ENCODE data around the gene TOR1AIP1. TPM values are rescaled to one million over a fixed set of nuclear protein-coding genes. Genes with fewer than 3 reads are reported as not detected.
"Not testable (repeated sequence)": the region's sequence is repeated elsewhere in the genome, so short reads cannot be mapped to it uniquely, and the experiment has no call there.

TOR1AIP1 gene
- total and polyA plus RNA-seq, 4 donors, result 20.4 to 94.7 (median 32.8) TPM

- no peak for TF ChIP-seq CTCF (IDR thresholded peaks at IDR 0.05; ENCODE audit: control extremely low read depth, extremely low read depth)
- H3K27ac ChIP-seq (ENCODE audit: low read depth in 1 of 2, low read length in 1 of 2), result no peak overlapping the region
- H3K4me1 ChIP-seq (ENCODE audit: control insufficient read depth in 5 of 5, insufficient read depth in 5 of 5, low read length in 5 of 5), result peaks cover 0 to 31% (median 5%) of the 10 kb centered on the region in 5 donors
- DNase-seq, result peak in 1 of 3 donors; percentile 18
- ATAC-seq (ENCODE audit: insufficient read depth, low FRiP score), result no peak
- H3K27me3 ChIP-seq (ENCODE audit: control insufficient read depth in 3 of 3, insufficient read depth in 3 of 3, low read length in 2 of 3), result no peaks in the 10 kb centered on the region
- peak overlapping the region; percentile 93 to 94 for H3K9ac ChIP-seq (ENCODE audit: insufficient read depth in 1 of 2, low read length in 2 of 2)
- peaks cover 0 to 6% (median 0%) of the 10 kb centered on the region in 4 donors for H3K36me3 ChIP-seq (ENCODE audit: control insufficient read depth in 4 of 4, insufficient read depth in 4 of 4, low read length in 4 of 4)
- H3K9me3 ChIP-seq (ENCODE audit: control insufficient read depth in 4 of 4, insufficient read depth in 3 of 4, low read length in 3 of 4), result no peaks in the 10 kb centered on the region
- no peak overlapping the region for H3K4me3 ChIP-seq
- WGBS, 2 donors, result 1% methylated on average over 3 of the region's 3 CpGs
Observed at GRCh38 chr1:179955731-179956130, 73.6 kb downstream of the TOR1AIP1 start.

GRCh38 chr1:179958359-179958758 is 76.3 kb downstream of the TOR1AIP1 start:
- ATAC-seq (ENCODE audit: insufficient read depth, low FRiP score), result no peak
- H3K27ac ChIP-seq (ENCODE audit: low read depth in 1 of 2, low read length in 1 of 2), result no peak overlapping the region

GRCh38 chr1:179962168-179962567 is 80.1 kb downstream of the TOR1AIP1 start:
- not testable (repeated sequence) for DNase-seq; H3K27me3 ChIP-seq (ENCODE audit: control insufficient read depth in 3 of 3, insufficient read depth in 3 of 3, low read length in 2 of 3); H3K9me3 ChIP-seq (ENCODE audit: control insufficient read depth in 4 of 4, insufficient read depth in 3 of 4, low read length in 3 of 4); H3K9ac ChIP-seq (ENCODE audit: insufficient read depth in 1 of 2, low read length in 2 of 2); ATAC-seq (ENCODE audit: insufficient read depth, low FRiP score); H3K4me3 ChIP-seq; H3K27ac ChIP-seq (ENCODE audit: low read depth in 1 of 2, low read length in 1 of 2); H3K36me3 ChIP-seq (ENCODE audit: control insufficient read depth in 4 of 4, insufficient read depth in 4 of 4, low read length in 4 of 4)
- H3K4me1 ChIP-seq (ENCODE audit: control insufficient read depth in 5 of 5, insufficient read depth in 5 of 5, low read length in 5 of 5), result peaks cover 0 to 13% (median 2%) of the 10 kb centered on the region in 5 donors
- WGBS, 2 donors, result 98% methylated on average over 8 of the region's 8 CpGs

More at GRCh38 chr1:179958359-179958758, 76.3 kb downstream of the TOR1AIP1 start:
- H3K4me3 ChIP-seq, result no peak overlapping the region
- no peaks in the 10 kb centered on the region for H3K27me3 ChIP-seq (ENCODE audit: control insufficient read depth in 3 of 3, insufficient read depth in 3 of 3, low read length in 2 of 3)
- peaks cover 0 to 13% (median 0%) of the 10 kb centered on the region in 4 donors for H3K36me3 ChIP-seq (ENCODE audit: control insufficient read depth in 4 of 4, insufficient read depth in 4 of 4, low read length in 4 of 4)
- no peaks in the 10 kb centered on the region for H3K9me3 ChIP-seq (ENCODE audit: control insufficient read depth in 4 of 4, insufficient read depth in 3 of 4, low read length in 3 of 4)
- no peak overlapping the region for H3K9ac ChIP-seq (ENCODE audit: insufficient read depth in 1 of 2, low read length in 2 of 2)
- no peak for DNase-seq
- no peak for TF ChIP-seq CTCF (IDR thresholded peaks at IDR 0.05; ENCODE audit: control extremely low read depth, extremely low read depth)
- peaks cover 0 to 31% (median 5%) of the 10 kb centered on the region in 5 donors for H3K4me1 ChIP-seq (ENCODE audit: control insufficient read depth in 5 of 5, insufficient read depth in 5 of 5, low read length in 5 of 5)
- 89 to 93% methylated on average over 3 of the region's 3 CpGs for WGBS, 2 donors

- Histone ChIP-seq H3K4me3 (no peak overlapping the region), H3K36me3 (ENCODE audit: control insufficient read depth in 4 of 4, insufficient read depth in 4 of 4, low read length in 4 of 4) (peaks cover 0 to 8% (median 2%) of the 10 kb centered on the region in 4 donors), H3K9me3 (ENCODE audit: control insufficient read depth in 4 of 4, insufficient read depth in 3 of 4, low read length in 3 of 4) (peaks cover 0 to 2% (median 0%) of the 10 kb centered on the region in 4 donors), H3K27me3 (ENCODE audit: control insufficient read depth in 3 of 3, insufficient read depth in 3 of 3, low read length in 2 of 3) (no peaks in the 10 kb centered on the region), H3K9ac (ENCODE audit: insufficient read depth in 1 of 2, low read length in 2 of 2) (no peak overlapping the region), H3K27ac (ENCODE audit: low read depth in 1 of 2, low read length in 1 of 2) (no peak overlapping the region), H3K4me1 (ENCODE audit: control insufficient read depth in 5 of 5, insufficient read depth in 5 of 5, low read length in 5 of 5) (peaks cover 0 to 18% (median 0%) of the 10 kb centered on the region in 5 donors)
- no peak for TF ChIP-seq CTCF (IDR thresholded peaks at IDR 0.05; ENCODE audit: control extremely low read depth, extremely low read depth)
- DNase-seq (no peak), ATAC-seq (ENCODE audit: insufficient read depth, low FRiP score) (no peak)
Observed at GRCh38 chr1:179966551-179966950, 84.5 kb downstream of the TOR1AIP1 start.

All from lung (tissue), 12 donors.